LNCaP clone FGC (cell line): ENCODE measurements around the gene CPSF4L.
"Not testable (repeated sequence)": the region's sequence is repeated elsewhere in the genome, so short reads cannot be mapped to it uniquely, and the experiment has no call there.

Experiments
- DNase-seq: peaks from one replicate; pipeline ENCODE4 v3.0.0-alpha.2; 2011; ENCODE audit warnings: low read depth
- H3K4me3 ChIP-seq: 2 replicates; pipeline ENCODE4 v1.5.1; 2011; ENCODE audit warnings: mild to moderate bottlenecking, low read depth, low read length, control low read depth
- TF ChIP-seq, protein P1 (sequence below): IDR thresholded peaks from 2 replicates; pipeline ENCODE4 v1.5.1; 2012; ENCODE audit warnings: mild to moderate bottlenecking; ENCODE audit not compliant: control insufficient read depth, insufficient read depth; ENCODE audit errors: extremely low read depth

The CPSF4L gene, protein sequence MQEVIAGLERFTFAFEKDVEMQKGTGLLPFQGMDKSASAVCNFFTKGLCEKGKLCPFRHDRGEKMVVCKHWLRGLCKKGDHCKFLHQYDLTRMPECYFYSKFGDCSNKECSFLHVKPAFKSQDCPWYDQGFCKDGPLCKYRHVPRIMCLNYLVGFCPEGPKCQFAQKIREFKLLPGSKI

DNA sequence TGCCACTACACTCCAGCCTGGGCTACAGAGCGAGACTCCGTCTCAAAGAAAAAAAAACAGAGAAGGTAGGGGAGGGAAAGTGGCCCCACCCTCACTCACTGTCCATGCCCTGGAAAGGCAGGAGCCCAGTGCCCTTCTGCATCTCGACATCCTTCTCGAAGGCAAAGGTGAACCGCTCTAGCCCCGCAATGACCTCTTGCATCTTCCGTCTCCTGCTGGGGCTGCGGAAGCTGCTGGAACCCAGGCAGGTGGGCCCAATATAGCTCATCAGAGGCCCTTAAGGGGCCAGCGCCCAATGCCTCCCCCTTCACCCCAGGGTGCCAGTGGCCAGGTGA, at the start of gene CPSF4L:
TSS of gene CPSF4L (minus strand) at position 264 of the 335 bp plus-strand sequence. CDS start at position 202, 62 bp downstream.
- TF ChIP-seq, protein P1, sequence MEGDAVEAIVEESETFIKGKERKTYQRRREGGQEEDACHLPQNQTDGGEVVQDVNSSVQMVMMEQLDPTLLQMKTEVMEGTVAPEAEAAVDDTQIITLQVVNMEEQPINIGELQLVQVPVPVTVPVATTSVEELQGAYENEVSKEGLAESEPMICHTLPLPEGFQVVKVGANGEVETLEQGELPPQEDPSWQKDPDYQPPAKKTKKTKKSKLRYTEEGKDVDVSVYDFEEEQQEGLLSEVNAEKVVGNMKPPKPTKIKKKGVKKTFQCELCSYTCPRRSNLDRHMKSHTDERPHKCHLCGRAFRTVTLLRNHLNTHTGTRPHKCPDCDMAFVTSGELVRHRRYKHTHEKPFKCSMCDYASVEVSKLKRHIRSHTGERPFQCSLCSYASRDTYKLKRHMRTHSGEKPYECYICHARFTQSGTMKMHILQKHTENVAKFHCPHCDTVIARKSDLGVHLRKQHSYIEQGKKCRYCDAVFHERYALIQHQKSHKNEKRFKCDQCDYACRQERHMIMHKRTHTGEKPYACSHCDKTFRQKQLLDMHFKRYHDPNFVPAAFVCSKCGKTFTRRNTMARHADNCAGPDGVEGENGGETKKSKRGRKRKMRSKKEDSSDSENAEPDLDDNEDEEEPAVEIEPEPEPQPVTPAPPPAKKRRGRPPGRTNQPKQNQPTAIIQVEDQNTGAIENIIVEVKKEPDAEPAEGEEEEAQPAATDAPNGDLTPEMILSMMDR: no peak
- H3K4me3 ChIP-seq: no peak within 1 kb of the TSS
- no peak for DNase-seq

DNA sequence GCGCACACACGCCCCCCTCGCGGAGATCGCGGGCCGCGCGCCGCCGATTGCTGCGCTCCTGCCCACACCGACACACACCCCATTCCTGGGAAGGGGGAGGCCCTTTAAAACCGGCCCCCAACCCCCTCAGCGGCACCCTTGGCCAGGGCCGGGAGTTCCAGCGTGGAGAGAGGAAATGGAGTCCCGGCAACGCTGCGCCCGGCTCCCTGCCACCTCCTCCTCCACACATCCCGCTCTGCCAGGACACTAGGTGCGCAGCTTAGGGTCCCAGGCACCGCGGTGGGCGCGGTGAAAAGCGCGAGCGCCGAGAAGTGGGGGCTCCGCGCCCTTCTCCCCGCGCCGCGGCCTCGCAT, 49.7 kb upstream of the CPSF4L start:
- no peak for DNase-seq
- TF ChIP-seq, protein P1: no peak; the same call in 1 of the 2 replicates
- H3K4me3 ChIP-seq: peak overlapping the region; percentile 87

DNA sequence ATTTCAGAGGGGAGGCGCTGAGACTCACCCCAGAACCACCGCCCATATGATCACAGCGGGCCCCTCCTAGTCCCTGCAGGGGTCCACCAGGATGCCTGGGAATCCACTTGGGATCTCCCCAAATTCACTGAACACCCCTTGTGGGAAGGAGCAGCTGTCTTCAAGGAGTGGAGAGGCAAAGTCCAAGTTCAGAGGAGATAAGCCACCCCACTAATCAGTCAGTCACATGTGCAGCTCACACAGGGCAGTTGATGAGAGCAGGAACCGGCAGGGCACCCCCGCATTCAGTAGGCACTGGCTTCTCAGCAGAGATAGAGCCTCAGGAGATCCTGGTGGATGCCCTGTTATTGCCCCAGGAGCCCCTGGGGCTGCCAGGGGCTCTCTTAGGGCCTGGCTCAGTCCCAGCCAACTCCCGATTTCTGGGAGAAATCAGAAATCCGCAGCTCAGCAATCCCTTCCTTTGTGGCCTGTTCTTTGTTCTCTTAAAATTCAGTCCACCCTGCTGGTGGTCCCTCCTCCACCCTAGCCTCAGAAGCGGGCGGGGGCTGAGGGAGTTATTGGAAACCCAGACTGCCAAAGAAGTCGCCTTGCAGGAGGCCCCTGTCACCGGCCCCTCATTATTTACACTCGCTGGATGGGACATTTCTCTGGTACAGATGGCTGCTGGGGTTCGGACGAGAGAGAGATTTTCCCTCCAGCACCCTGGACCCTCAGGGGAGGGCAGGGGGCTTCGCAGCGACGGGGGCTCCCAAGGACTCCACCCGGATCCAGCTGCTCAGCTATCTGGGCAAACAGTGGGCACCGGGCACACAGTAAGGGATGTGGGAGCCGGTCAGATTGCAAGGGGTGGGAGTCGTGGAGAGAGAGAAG, 48.3 kb upstream of the CPSF4L start:
- H3K4me3 ChIP-seq: peak overlapping the region; percentile 87
- TF ChIP-seq, protein P1: no peak
- DNase-seq: no peak

DNA sequence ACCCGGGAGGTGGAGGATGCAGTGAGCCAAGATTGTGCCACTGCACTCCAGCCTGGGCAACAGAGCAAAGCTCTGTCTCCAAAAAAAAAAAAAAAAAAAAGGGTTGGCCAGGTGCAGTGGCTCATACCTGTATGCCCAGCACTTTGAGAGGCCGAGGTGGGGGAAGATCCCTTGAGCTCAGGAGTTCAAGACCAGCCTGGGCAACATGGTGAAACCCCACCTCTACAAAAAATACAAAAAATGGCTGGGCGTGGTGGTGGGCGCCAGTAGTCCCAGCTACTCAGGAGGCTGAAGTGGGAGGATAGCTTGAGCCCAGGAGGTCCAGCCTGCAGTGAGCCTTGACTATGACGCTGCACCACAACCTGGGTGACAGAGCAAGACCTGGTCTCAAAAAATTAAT, 47.3 kb upstream of the CPSF4L start:
- H3K4me3 ChIP-seq: peak overlapping the region; percentile 87
- not testable (repeated sequence) for DNase-seq

DNA sequence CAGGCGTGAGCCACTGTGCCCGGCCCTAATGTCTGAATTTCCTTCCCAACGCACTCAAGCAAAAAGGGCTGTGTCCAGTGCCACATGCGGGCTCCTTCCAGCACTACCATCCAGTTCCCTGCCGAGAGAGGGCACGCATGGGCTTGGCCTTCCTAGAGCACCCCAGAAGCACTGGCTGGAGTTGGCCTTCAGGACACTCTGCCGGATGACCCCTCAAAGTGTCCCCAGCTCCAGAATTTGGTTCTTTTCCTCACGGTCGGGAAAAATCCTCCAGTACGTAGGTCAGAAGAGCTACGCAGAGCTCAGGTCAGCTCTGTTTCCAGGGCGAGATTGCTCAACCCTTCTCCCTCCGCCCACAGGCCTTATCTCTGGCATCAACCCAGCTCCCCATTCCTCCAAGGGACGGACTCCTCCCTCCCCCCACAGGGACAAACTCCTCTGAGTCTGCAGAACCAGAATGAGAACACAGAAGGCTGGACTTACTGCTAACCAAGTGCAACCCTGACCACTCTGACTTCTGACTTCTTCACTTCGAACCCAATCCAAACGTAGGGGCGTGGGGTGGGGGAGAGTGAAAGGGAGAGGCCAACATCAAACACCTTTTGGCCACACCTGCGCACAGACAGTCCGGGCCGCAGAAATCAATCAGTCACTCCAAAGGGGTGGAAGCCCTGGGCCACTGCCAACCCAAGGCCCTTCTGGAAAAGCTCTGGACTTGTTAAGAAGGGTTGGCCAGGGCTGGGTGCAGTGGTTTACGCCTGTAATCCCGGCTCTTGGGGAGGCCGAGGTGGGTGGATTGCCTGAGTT, 46.5 kb upstream of the CPSF4L start:
- DNase-seq: peak; percentile 98
- peak overlapping the region; percentile 49 for H3K4me3 ChIP-seq
- TF ChIP-seq, protein P1: peak; percentile 29; the same call in 1 of the 2 replicates

DNA sequence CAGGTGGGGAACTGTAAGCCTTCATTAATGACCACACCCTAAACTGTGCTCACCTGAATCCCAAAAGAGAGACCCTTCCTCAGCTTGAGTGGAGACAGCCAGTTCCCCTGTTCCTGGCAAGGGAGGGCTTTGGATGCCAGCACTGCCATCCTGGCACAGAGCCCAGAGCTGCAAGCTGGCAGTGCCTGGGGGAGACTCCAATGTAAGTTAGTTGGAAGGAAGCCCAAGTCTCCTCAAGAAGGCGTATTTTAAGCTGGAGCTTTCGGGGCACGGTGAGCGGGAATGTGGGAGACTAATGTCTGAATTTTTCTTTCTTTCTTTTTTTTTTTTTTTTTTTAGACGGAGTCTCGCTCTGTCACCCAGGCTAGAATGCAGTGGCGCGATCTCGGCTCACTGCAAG, 45.5 kb upstream of the CPSF4L start:
- no peak overlapping the region for H3K4me3 ChIP-seq
- TF ChIP-seq, protein P1: no peak

More for the DNA sequence above, 45.5 kb upstream of the CPSF4L start:
- no peak for DNase-seq
